ENCODE measurements around the gene PUS3.

GRCh38 chr11:125916683-125917347, 13.8 kb upstream of the PUS3 start:
- TF ChIP-seq, protein P1, sequence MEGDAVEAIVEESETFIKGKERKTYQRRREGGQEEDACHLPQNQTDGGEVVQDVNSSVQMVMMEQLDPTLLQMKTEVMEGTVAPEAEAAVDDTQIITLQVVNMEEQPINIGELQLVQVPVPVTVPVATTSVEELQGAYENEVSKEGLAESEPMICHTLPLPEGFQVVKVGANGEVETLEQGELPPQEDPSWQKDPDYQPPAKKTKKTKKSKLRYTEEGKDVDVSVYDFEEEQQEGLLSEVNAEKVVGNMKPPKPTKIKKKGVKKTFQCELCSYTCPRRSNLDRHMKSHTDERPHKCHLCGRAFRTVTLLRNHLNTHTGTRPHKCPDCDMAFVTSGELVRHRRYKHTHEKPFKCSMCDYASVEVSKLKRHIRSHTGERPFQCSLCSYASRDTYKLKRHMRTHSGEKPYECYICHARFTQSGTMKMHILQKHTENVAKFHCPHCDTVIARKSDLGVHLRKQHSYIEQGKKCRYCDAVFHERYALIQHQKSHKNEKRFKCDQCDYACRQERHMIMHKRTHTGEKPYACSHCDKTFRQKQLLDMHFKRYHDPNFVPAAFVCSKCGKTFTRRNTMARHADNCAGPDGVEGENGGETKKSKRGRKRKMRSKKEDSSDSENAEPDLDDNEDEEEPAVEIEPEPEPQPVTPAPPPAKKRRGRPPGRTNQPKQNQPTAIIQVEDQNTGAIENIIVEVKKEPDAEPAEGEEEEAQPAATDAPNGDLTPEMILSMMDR (IDR thresholded peaks at IDR 0.05): no peak
- no peak for TF ChIP-seq POLR2A (IDR thresholded peaks at IDR 0.05)

Data from thyroid gland (tissue), 4 donors.